Skeletal muscle tissue (tissue), 4 donors: Measurements from ENCODE around the gene KDELR1. TPM values are rescaled to one million over a fixed set of nuclear protein-coding genes. Genes with fewer than 3 reads are reported as not detected.

Experiments used
- H3K27ac ChIP-seq: one replicate; pipeline ENCODE4 v1.7.0; 2013; ENCODE audit warnings: mild to moderate bottlenecking, low read depth, low read length, inconsistent platforms
- H3K27me3 ChIP-seq, 3 donors: one replicate each; pipeline ENCODE4 v1.7.0; 2013; ENCODE audit warnings: low read length in 3 of 3; ENCODE audit not compliant: control insufficient read depth in 3 of 3, insufficient read depth in 3 of 3
- H3K36me3 ChIP-seq, 3 donors: one replicate each; pipeline ENCODE4 v1.7.0; 2013; ENCODE audit warnings: low read length in 3 of 3; ENCODE audit not compliant: control insufficient read depth in 3 of 3, insufficient read depth in 3 of 3
- H3K4me1 ChIP-seq, 3 donors: one replicate each; pipeline ENCODE4 v1.7.0; 2013; ENCODE audit warnings: low read length in 3 of 3, mild to moderate bottlenecking in 3 of 3; ENCODE audit not compliant: control insufficient read depth in 3 of 3, insufficient read depth in 3 of 3
- H3K4me3 ChIP-seq, 3 donors: one replicate each; pipeline ENCODE4 v1.7.0; 2013; ENCODE audit warnings: low read length in 3 of 3
- H3K9ac ChIP-seq, 3 donors: one replicate each; pipeline ENCODE4 v1.7.0; 2013; ENCODE audit warnings: low read length in 3 of 3, mild to moderate bottlenecking in 3 of 3, moderate library complexity in 2 of 3, low read depth in 1 of 3
- H3K9me3 ChIP-seq, 3 donors: one replicate each; pipeline ENCODE4 v1.7.0; 2013; ENCODE audit warnings: low read length in 3 of 3; ENCODE audit not compliant: control insufficient read depth in 3 of 3
- total RNA-seq: library from RNA; depleted of rRNA; stranded (reverse); fragments of >200 nt; gene quantifications from one replicate; pipeline ENCODE4 v1.2.3, GENCODE V29; 2014
- donor health status: Osteomylitis.

The KDELR1 gene
- total RNA-seq, 1 donor from 2014 or later, result 47.5 TPM

DNA sequence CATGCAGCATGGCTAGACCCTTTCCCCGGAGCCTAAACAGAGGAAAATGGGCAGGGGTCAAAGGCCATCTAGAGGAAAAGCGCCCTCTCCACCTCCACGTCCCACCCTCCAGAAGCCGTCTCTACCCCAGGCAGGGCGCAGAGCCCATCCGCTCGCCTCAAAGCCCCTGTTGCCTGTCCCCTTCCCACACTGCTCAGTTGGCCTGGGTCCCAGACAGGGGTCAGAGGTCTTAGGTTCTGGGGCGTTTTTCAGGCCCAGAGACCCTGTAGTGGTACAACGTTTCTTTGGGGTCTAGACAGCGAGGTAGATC lies 27.9 kb downstream of the KDELR1 start:
- peak overlapping the region; percentile 98 to 100 (median 100) for H3K9ac ChIP-seq
- H3K27ac ChIP-seq, result peak overlapping the region; percentile 96
- no peaks in the 10 kb centered on the region for H3K9me3 ChIP-seq
- no peaks in the 10 kb centered on the region for H3K27me3 ChIP-seq
- H3K4me1 ChIP-seq, result peaks cover 7 to 21% (median 12%) of the 10 kb centered on the region in 3 donors
- H3K36me3 ChIP-seq, result peaks cover 7 to 9% (median 9%) of the 10 kb centered on the region in 3 donors
- H3K4me3 ChIP-seq, result peak overlapping the region; percentile 98 to 100 (median 99)

DNA sequence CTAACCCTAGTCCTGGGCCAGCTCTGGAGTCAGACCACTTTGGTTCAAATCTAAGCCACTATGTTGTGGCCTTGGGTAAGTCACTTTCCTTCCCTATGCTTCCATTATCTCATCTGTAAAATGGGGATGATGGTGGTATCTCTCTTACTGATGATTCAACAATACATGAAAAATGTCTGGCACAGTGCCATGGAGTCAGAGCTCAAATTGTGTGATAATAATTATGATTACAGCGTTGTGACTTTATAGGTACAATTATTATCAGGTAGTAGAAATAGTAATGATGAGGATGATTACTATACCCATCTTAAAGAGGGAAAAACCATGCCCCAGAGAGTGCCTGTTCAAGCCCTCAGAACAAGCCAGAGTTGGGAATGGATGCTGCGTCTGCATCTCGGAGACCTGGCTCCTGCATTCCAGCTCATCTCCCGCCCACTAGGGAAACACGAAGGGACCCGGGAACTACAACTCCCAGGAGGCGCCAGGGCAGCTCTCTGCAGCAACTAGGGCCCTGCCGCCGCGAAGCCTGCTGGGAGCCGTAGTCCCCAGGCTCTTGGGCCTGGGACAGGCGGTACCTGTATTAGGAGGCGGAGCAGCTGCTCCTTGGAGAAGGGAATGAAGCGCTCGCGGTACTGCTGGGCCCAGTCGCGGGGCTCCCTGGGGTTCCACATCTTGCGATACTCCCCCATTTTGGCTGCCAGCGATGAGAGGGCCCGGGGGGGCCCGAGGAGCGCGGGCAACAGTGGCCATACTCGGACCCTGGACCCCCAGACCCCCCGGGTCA lies 28.4 kb downstream of the KDELR1 start:
- H3K27ac ChIP-seq, result peak overlapping the region; percentile 96
- peaks cover 7 to 9% (median 9%) of the 10 kb centered on the region in 3 donors for H3K36me3 ChIP-seq
- peaks cover 7 to 21% (median 12%) of the 10 kb centered on the region in 3 donors for H3K4me1 ChIP-seq
- peak overlapping the region; percentile 98 to 100 (median 100) for H3K9ac ChIP-seq
- H3K4me3 ChIP-seq, result peak overlapping the region; percentile 98 to 100 (median 99)
- H3K9me3 ChIP-seq, result no peaks in the 10 kb centered on the region
- no peaks in the 10 kb centered on the region for H3K27me3 ChIP-seq

DNA sequence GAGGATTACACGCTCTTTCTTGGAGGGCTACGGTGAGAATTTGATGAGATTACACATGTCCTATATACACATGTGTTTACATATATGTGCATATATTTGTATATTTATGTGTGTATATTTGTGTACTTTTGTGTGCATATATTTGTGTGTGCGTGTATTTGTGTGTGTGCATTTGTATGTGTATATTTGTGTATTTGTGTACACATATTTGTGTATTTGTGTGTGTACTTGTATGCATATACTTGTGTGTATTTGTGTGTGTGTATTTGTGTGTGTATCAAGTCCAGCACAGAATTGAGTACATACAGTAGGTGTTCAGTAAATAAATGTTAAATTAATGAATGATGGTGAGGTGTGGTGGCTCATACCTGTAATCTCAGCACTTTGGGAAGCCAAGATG lies 29.4 kb downstream of the KDELR1 start:
- Histone ChIP-seq H3K36me3 (peaks cover 7 to 9% (median 9%) of the 10 kb centered on the region in 3 donors), H3K4me1 (peaks cover 7 to 23% (median 12%) of the 10 kb centered on the region in 3 donors), H3K27ac (no peak overlapping the region), H3K4me3 (no peak overlapping the region), H3K9ac (no peak overlapping the region), H3K27me3 (no peaks in the 10 kb centered on the region), H3K9me3 (no peaks in the 10 kb centered on the region)

- Histone ChIP-seq H3K9me3 (no peaks in the 10 kb centered on the region), H3K4me1 (peaks cover 3 to 17% (median 6%) of the 10 kb centered on the region in 3 donors), H3K4me3 (no peak overlapping the region), H3K27me3 (no peaks in the 10 kb centered on the region), H3K9ac (no peak overlapping the region), H3K27ac (no peak overlapping the region), H3K36me3 (peaks cover 7 to 9% (median 9%) of the 10 kb centered on the region in 3 donors)
These were observed 32.2 kb downstream of the KDELR1 start for GRCh38 chr19:48359123-48359522.

GRCh38 chr19:48355365-48355954 lies 35.9 kb downstream of the KDELR1 start:
- Histone ChIP-seq H3K27ac (no peak overlapping the region), H3K27me3 (no peaks in the 10 kb centered on the region)

DNA sequence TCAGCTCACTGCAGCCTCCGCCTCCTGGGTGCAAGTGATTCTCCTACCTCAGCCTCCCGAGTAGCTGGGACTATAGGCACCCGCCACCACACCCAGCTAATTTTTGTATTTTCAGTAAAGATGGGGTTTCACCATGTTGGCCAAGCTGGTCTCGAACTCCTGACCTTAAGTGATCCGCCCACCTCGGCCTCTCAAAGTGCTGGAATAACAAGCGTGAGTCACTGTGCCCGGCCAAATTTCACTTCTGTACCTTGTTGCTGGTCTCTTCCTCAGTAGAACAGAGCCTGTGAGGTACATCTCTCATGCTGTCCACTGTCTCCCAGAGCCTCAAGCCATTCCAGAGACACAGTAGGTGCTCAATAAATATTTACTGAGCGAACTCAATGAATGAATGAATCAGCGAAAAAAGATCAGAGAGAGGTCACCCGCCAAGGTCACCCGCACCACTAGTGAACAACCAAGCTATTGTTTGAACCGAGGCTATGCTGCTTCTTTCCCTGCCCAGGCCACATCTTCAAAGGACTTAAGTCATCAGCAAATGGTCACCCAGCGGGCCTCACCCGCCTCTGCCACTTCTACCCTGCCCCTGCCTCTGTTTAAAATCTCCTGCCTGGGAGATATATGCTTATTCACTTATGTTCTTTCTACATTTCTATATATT lies 36.9 kb downstream of the KDELR1 start:
- Histone ChIP-seq H3K9ac (no peak overlapping the region), H3K36me3 (peaks cover 0 to 3% (median 0%) of the 10 kb centered on the region in 3 donors), H3K4me1 (peaks cover 0 to 3% (median 0%) of the 10 kb centered on the region in 3 donors), H3K27ac (no peak overlapping the region), H3K9me3 (no peaks in the 10 kb centered on the region), H3K4me3 (no peak overlapping the region), H3K27me3 (no peaks in the 10 kb centered on the region)

More at GRCh38 chr19:48355365-48355954, 35.9 kb downstream of the KDELR1 start:
- Histone ChIP-seq H3K36me3 (peaks cover 4 to 5% (median 5%) of the 10 kb centered on the region in 3 donors), H3K4me3 (no peak overlapping the region), H3K4me1 (peaks cover 0 to 3% (median 0%) of the 10 kb centered on the region in 3 donors), H3K9ac (no peak overlapping the region), H3K9me3 (no peaks in the 10 kb centered on the region)

- Histone ChIP-seq H3K9me3 (no peaks in the 10 kb centered on the region), H3K27ac (no peak overlapping the region), H3K4me1 (peaks cover 0 to 3% (median 0%) of the 10 kb centered on the region in 3 donors), H3K36me3 (peaks cover 0 to 3% (median 0%) of the 10 kb centered on the region in 3 donors), H3K9ac (no peak overlapping the region), H3K4me3 (no peak overlapping the region), H3K27me3 (no peaks in the 10 kb centered on the region)
These were observed 37.7 kb downstream of the KDELR1 start for GRCh38 chr19:48353677-48354076.

GRCh38 chr19:48351341-48351752 lies 40.0 kb downstream of the KDELR1 start:
- Histone ChIP-seq H3K27ac (no peak overlapping the region), H3K27me3 (no peaks in the 10 kb centered on the region), H3K9ac (no peak overlapping the region), H3K4me3 (no peak overlapping the region), H3K36me3 (peaks cover 0 to 3% (median 0%) of the 10 kb centered on the region in 3 donors), H3K4me1 (peaks cover 6 to 9% (median 7%) of the 10 kb centered on the region in 3 donors), H3K9me3 (no peaks in the 10 kb centered on the region)

DNA sequence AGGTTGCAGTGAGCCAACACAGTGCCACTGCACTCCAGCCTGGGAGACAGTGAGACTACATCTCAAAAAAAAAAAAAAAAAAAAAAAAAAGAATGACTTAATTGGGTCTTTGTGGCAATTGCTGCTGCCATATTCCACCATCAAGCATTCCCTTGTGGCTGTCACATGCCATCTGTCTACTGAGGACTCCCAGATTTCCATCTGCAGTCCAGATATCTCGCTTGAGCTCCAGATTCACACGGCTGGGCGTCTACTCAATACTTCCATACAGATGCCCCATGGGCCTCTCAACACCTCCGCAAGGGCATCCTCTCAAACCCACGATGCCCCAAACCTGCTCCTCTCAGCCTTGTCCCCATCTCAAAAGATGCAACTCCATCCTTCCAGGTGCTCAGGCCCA lies 40.5 kb downstream of the KDELR1 start:
- Histone ChIP-seq H3K27me3 (no peaks in the 10 kb centered on the region), H3K36me3 (peaks cover 0 to 3% (median 0%) of the 10 kb centered on the region in 3 donors), H3K27ac (no peak overlapping the region), H3K4me3 (no peak overlapping the region), H3K9me3 (no peaks in the 10 kb centered on the region), H3K4me1 (peaks cover 6 to 9% (median 7%) of the 10 kb centered on the region in 3 donors), H3K9ac (no peak overlapping the region)
